Activated CD8-positive, alpha-beta T cell treated with anti-CD3 and anti-CD28 coated beads for 36 hours (primary cell): Measurements from ENCODE around the gene P3H2. TPM values are rescaled to one million over a fixed set of nuclear protein-coding genes. Genes with fewer than 3 reads are reported as not detected.
A peak's percentile ranks its signal among the peaks of the same experiment; 100 is the strongest.

Source experiments
- ATAC-seq: fragments of 200-7000 bp; cut with Tn5 transposase; one replicate; pipeline ENCODE4 v1.10.0; 2021; ENCODE audit warnings: mild to moderate bottlenecking, moderate library complexity
- CTCF ChIA-PET: fragments of 350-600 bp; sonication (Branson Sonifier 250); formaldehyde crosslinking; loops from one replicate; lab custom pipeline; 2021; ENCODE audit warnings: antibody characterized with exemption; lab: Charles Lee
- POLR2A ChIA-PET: fragments of 350-600 bp; sonication (Branson Sonifier 250); formaldehyde crosslinking; loops from one replicate; lab custom pipeline; 2021; ENCODE audit warnings: antibody characterized with exemption; lab: Charles Lee
- DNase-seq: peaks from one replicate; pipeline ENCODE4 v3.0.0-alpha.2; 2020
- H3K27ac Mint-ChIP-seq: one replicate; pipeline ENCODE4 v1.8.0; 2021; ENCODE audit warnings: mild to moderate bottlenecking, mixed read lengths
- H3K27me3 Mint-ChIP-seq: one replicate; pipeline ENCODE4 v1.8.0; 2021; ENCODE audit warnings: mixed read lengths
- H3K36me3 Mint-ChIP-seq: one replicate; pipeline ENCODE4 v1.8.0; 2021; ENCODE audit warnings: low read depth, mixed read lengths
- H3K4me1 Mint-ChIP-seq: one replicate; pipeline ENCODE4 v1.8.0; 2021; ENCODE audit warnings: low read depth, mixed read lengths
- H3K4me3 Mint-ChIP-seq: one replicate; pipeline ENCODE4 v1.8.0; 2021; ENCODE audit warnings: mild to moderate bottlenecking, moderate library complexity, mixed read lengths
- H3K9me3 Mint-ChIP-seq: one replicate; pipeline ENCODE4 v1.8.0; 2021; ENCODE audit warnings: mixed read lengths
- CTCF ChIP-seq: fragments of 200-600 bp; IDR thresholded peaks from one replicate; pipeline ENCODE4 v1.8.0; 2022; ENCODE audit warnings: antibody characterized with exemption, mild to moderate bottlenecking
- intact Hi-C: fragments of 100-400 bp; cut with micrococcal nuclease; formaldehyde crosslinking; loops from one replicate; pipeline ENCODE4 v1.10.0; 2022
- total RNA-seq, 2 experiments: library from RNA; stranded (reverse); gene quantifications; one replicate each; pipeline ENCODE4 v1.2.3, GENCODE V29; 2021

P3H2 gene
- not detected for total RNA-seq

- CTCF ChIA-PET: interaction anchor here (0.9 to 1.7 kb wide), 3 partner anchors 9 to 158 kb away, joined by 3 to 8 read pairs (median 5); no protein-coding TSS in a partner anchor
- peak; percentile 14 for TF ChIP-seq CTCF
- ATAC-seq (peak; percentile 81), DNase-seq (peak; percentile 45)
- H3K9me3 Mint-ChIP-seq: no peaks in the 10 kb centered on the region
- no peaks in the 10 kb centered on the region for H3K36me3 Mint-ChIP-seq
- H3K4me1 Mint-ChIP-seq: peaks cover 3% of the 10 kb centered on the region
- POLR2A ChIA-PET: no interaction called here
- peak within 1 kb of the TSS; percentile 55 for H3K4me3 Mint-ChIP-seq
- peaks cover 47% of the 10 kb centered on the region for H3K27me3 Mint-ChIP-seq
- intact Hi-C loops: loop anchor here (10.0 kb wide), 1 partner anchor 484 kb away; no protein-coding TSS in a partner anchor
- no peak within 1 kb of the TSS for H3K27ac Mint-ChIP-seq
Measured at GRCh38 chr3:190120269-190121060, at the start of gene P3H2. TSS of gene P3H2 (minus strand) at chr3:190120897. CDS start at chr3:190120731, 166 bp downstream.

- peaks cover 10% of the 10 kb centered on the region for H3K4me1 Mint-ChIP-seq
- no peak for TF ChIP-seq CTCF
- peaks cover 9% of the 10 kb centered on the region for H3K27me3 Mint-ChIP-seq
- CTCF ChIA-PET: interaction anchor here (0.7 to 1.5 kb wide), 2 partner anchors 45 to 152 kb away, joined by 3 read pairs; partner anchors contain the start of gene CLDN1
- peak; percentile 47 for ATAC-seq
- H3K9me3 Mint-ChIP-seq: no peaks in the 10 kb centered on the region
- no peak overlapping the region for H3K27ac Mint-ChIP-seq
- no peaks in the 10 kb centered on the region for H3K36me3 Mint-ChIP-seq
- POLR2A ChIA-PET: no interaction called here
- intact Hi-C loops: no loop called here
- no peak for DNase-seq
- peak overlapping the region; percentile 57 for H3K4me3 Mint-ChIP-seq
Measured at GRCh38 chr3:190169877-190170276, 49.2 kb upstream of the P3H2 start.

- ChIA-PET POLR2A (no interaction called here), CTCF (interaction anchor here (0.9 to 1.1 kb wide), 5 partner anchors 12 to 208 kb away, joined by 3 to 5 read pairs (median 3); partner anchors contain the start of genes CLDN1 and P3H2)
- ATAC-seq (no peak), DNase-seq (no peak)
- H3K36me3 Mint-ChIP-seq: no peaks in the 10 kb centered on the region
- intact Hi-C loops: no loop called here
- H3K4me1 Mint-ChIP-seq: peaks cover 10% of the 10 kb centered on the region
- H3K9me3 Mint-ChIP-seq: no peaks in the 10 kb centered on the region
- no peak overlapping the region for H3K27ac Mint-ChIP-seq
- TF ChIP-seq CTCF: no peak
- H3K27me3 Mint-ChIP-seq: peaks cover 6% of the 10 kb centered on the region
- H3K4me3 Mint-ChIP-seq: peak overlapping the region; percentile 57
Measured at GRCh38 chr3:190169243-190169642, 48.5 kb upstream of the P3H2 start.

GRCh38 chr3:190167936-190168680, 47.4 kb upstream of the P3H2 start:
- no peak for TF ChIP-seq CTCF
- H3K36me3 Mint-ChIP-seq: no peaks in the 10 kb centered on the region
- DNase-seq (no peak), ATAC-seq (no peak)
- no peak overlapping the region for H3K27ac Mint-ChIP-seq
- POLR2A ChIA-PET: no interaction called here
- CTCF ChIA-PET: interaction anchor here (0.9 to 1.2 kb wide), 6 partner anchors 11 to 257 kb away, joined by 3 to 5 read pairs (median 3); partner anchors contain the start of genes CLDN1 and P3H2
- H3K4me1 Mint-ChIP-seq: peaks cover 10% of the 10 kb centered on the region
- peaks cover 1% of the 10 kb centered on the region for H3K27me3 Mint-ChIP-seq
- H3K9me3 Mint-ChIP-seq: no peaks in the 10 kb centered on the region
- intact Hi-C loops: no loop called here
- H3K4me3 Mint-ChIP-seq: no peak overlapping the region
